Stomach (tissue), 9 donors: ENCODE measurements around the gene MRFAP1L1. TPM values are rescaled to one million over a fixed set of nuclear protein-coding genes. Genes with fewer than 3 reads are reported as not detected.

ENCODE experiments used
- DNase-seq, 2 donors: peaks; one replicate each; pipeline versions ENCODE4 v3.0.0 to v3.0.0-alpha.2; 2013 to 2019
- H3K27ac ChIP-seq, 5 donors: fragments of 200-600 bp in 4 of 5; sonication (generic) in 4 of 5; one replicate each; pipeline ENCODE4 v1.5.1; 2013 to 2019; ENCODE audit warnings: mild to moderate bottlenecking in 1 of 5, moderate library complexity in 1 of 5
- H3K27me3 ChIP-seq, 3 donors: fragments of 200-600 bp; sonication (generic); one replicate each; pipeline ENCODE4 v1.5.1; 2017 to 2019; ENCODE audit warnings: mixed run types in 1 of 3
- H3K36me3 ChIP-seq, 4 donors: fragments of 200-600 bp; sonication (generic); 1 replicate in 3 of 4; 2 replicates in 1 of 4; pipeline ENCODE4 v1.5.1; 2016 to 2019
- H3K4me1 ChIP-seq, 4 donors: fragments of 200-600 bp; sonication (generic); one replicate each; pipeline ENCODE4 v1.5.1; 2016 to 2019
- H3K4me3 ChIP-seq, 4 donors: fragments of 200-600 bp; sonication (generic) in 3 of 4; one replicate each; pipeline ENCODE4 v1.5.1; 2016 to 2019; ENCODE audit warnings: mild to moderate bottlenecking in 1 of 4
- H3K9me3 ChIP-seq, 4 donors: fragments of 200-600 bp; sonication (generic); one replicate each; pipeline ENCODE4 v1.5.1; 2016 to 2019
- CTCF ChIP-seq, 7 experiments: fragments of 450-650 bp in 4 of 7; fragments of 200-600 bp in 3 of 7; sonication (generic) in 3 of 7; IDR thresholded peaks; one replicate each; pipeline ENCODE4 v1.5.1; 2016 to 2019; ENCODE audit warnings: antibody characterized with exemption in 7 of 7, control low read depth in 2 of 7, mild to moderate bottlenecking in 1 of 7
- EP300 ChIP-seq: sonication (generic); formaldehyde crosslinking; IDR thresholded peaks from one replicate; pipeline ENCODE4 v1.6.1; 2017; ENCODE audit warnings: antibody characterized with exemption
- POLR2A ChIP-seq, 4 donors: fragments of 450-650 bp; IDR thresholded peaks; one replicate each; pipeline ENCODE4 v1.6.1; 2016; ENCODE audit warnings: antibody characterized with exemption in 4 of 4, control low read depth in 2 of 4, mild to moderate bottlenecking in 1 of 4, moderate library complexity in 1 of 4
- POLR2AphosphoS5 ChIP-seq, 3 donors: sonication (generic); formaldehyde crosslinking; IDR thresholded peaks; one replicate each; pipeline ENCODE4 v1.6.1; 2016; ENCODE audit warnings: antibody characterized with exemption in 3 of 3
- WGBS, 5 donors: extraction: QIAGEN DNeasy Blood & Tissue Kit in 3 of 5; methylation state at CpG; one replicate each; pipeline versions ENCODE4 v1.1.5 to v1.1.7; 2013 to 2018; 5-methylcytosine and 5-hydroxymethylcytosine counted together
- intact Hi-C: fragments of 100-400 bp; cut with DNase I; formaldehyde crosslinking; loops from one replicate; pipeline ENCODE4 v1.15.1; 2023; ENCODE audit warnings: low total_unique reads
- polyA plus RNA-seq, 3 donors: library from polyadenylated mRNA; stranded (reverse); fragments of 200-250 nt; gene quantifications; one replicate each; pipeline ENCODE4 v1.2.3, GENCODE V29; 2013
- total RNA-seq, 5 donors: library from RNA; depleted of rRNA; stranded (reverse); fragments of >200 nt; gene quantifications; one replicate each; pipeline versions ENCODE4 v1.1.0 to v1.2.3, GENCODE V29; 2014 to 2016
- donor health status: healthy with polysubstance abuse.
- donor health status: Bipolar disorder and iron deficiency.
- donor health status: healthy.

Gene MRFAP1L1
- total and polyA plus RNA-seq, 8 donors, result 2.3 to 61.9 (median 55.9) TPM

DNA sequence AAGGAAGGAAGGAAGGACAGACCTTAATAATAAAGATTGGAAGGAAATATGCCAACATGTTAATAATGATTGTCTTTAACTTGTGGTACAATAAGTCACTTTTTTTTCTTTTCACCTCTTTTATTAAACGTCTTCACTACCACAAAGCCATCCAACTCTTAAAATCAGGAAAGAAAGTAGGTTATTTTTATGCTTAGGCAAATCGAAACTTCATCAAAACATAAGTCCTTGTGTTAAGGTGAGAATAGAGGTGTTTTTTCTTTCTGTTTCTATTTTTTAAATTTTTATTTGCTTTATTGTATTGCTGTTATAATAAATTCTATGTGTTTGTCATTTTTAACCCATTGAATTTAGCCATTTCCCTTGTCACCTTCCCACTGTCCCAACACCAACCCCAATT, 32.8 kb upstream of the MRFAP1L1 start:
- H3K27me3 ChIP-seq, result no peaks in the 10 kb centered on the region
- TF ChIP-seq POLR2A (IDR thresholded peaks at IDR 0.05) (no peak), CTCF (IDR thresholded peaks at IDR 0.05) (no peak), POLR2AphosphoS5 (IDR thresholded peaks at IDR 0.05) (no peak), EP300 (no peak)
- H3K4me3 ChIP-seq, result no peak overlapping the region
- H3K4me1 ChIP-seq, result peaks cover 2 to 16% (median 16%) of the 10 kb centered on the region in 4 donors
- no peak for DNase-seq
- no peak overlapping the region for H3K27ac ChIP-seq
- H3K9me3 ChIP-seq, result no peaks in the 10 kb centered on the region
- no peaks in the 10 kb centered on the region for H3K36me3 ChIP-seq
- intact Hi-C loops, result no loop called here
- WGBS, 5 donors, result 57 to 82% (median 66%) methylated on average over 2 of the region's 2 CpGs

DNA sequence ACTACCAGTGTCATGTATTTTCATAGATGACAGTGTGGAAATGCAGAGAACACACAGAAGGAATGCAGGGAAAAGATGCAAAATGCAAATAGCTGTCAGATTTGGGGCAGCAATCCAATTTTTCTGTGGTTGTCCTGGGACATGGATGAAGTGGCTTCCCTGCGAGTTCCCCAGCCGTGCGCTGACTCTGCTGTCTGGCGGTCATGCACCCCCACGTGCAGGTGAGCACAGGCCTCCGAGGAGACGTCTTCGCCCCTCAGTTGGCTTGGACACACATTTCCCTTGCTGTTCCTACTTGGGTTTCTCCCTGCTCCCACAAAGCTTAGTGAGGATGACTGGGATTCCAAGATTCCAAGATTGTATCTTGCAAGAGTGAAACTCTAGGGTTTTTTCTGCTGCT, 30.7 kb upstream of the MRFAP1L1 start:
- WGBS, 5 donors, result 88 to 94% (median 94%) methylated on average over 8 of the region's 8 CpGs
- no peak for DNase-seq
- no peaks in the 10 kb centered on the region for H3K36me3 ChIP-seq
- H3K4me1 ChIP-seq, result no peaks in the 10 kb centered on the region
- no peak overlapping the region for H3K27ac ChIP-seq
- no peak overlapping the region for H3K4me3 ChIP-seq
- H3K27me3 ChIP-seq, result no peaks in the 10 kb centered on the region
- intact Hi-C loops, result no loop called here
- no peak for TF ChIP-seq POLR2A (IDR thresholded peaks at IDR 0.05)
- TF ChIP-seq EP300, result no peak
- TF ChIP-seq CTCF (IDR thresholded peaks at IDR 0.05), result no peak
- no peak for TF ChIP-seq POLR2AphosphoS5 (IDR thresholded peaks at IDR 0.05)
- H3K9me3 ChIP-seq, result no peaks in the 10 kb centered on the region

DNA sequence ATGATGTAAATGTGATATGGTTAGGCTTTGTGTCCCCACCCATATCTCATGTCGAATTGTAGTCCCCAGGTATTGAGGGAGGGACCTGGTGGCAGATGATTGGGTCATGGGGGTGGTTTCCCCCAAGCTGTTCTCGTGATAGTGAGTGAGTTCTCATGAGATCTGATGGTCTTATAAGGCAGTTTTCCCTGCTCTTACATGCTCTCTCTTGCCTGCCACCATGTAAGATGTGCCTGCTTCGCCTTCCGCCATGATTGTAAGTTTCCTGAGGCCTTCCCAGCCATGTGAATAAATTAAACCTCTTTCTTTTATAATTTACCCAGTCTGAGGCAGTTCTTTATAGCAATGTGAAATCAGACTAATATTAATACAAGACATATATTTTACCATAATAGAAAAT, 30.3 kb upstream of the MRFAP1L1 start:
- no peak for DNase-seq
- H3K4me1 ChIP-seq, result no peaks in the 10 kb centered on the region
- H3K27ac ChIP-seq, result no peak overlapping the region
- TF ChIP-seq POLR2A (IDR thresholded peaks at IDR 0.05) (no peak), EP300 (no peak), POLR2AphosphoS5 (IDR thresholded peaks at IDR 0.05) (no peak), CTCF (IDR thresholded peaks at IDR 0.05) (no peak)
- H3K4me3 ChIP-seq, result no peak overlapping the region
- no peaks in the 10 kb centered on the region for H3K27me3 ChIP-seq
- intact Hi-C loops, result no loop called here
- H3K36me3 ChIP-seq, result no peaks in the 10 kb centered on the region
- WGBS, 5 donors, result 85 to 88% (median 88%) methylated on average over 4 of the region's 4 CpGs
- no peaks in the 10 kb centered on the region for H3K9me3 ChIP-seq

GRCh38 chr4:6734165-6734786, 24.6 kb upstream of the MRFAP1L1 start:
- H3K4me1 ChIP-seq, result peaks cover 12 to 17% (median 13%) of the 10 kb centered on the region in 4 donors
- no peaks in the 10 kb centered on the region for H3K36me3 ChIP-seq
- TF ChIP-seq CTCF (IDR thresholded peaks at IDR 0.05) (no peak), POLR2AphosphoS5 (IDR thresholded peaks at IDR 0.05) (no peak), EP300 (no peak), POLR2A (IDR thresholded peaks at IDR 0.05) (no peak)
- whole genome bisulfite sequencing, 5 donors, result 85 to 89% (median 89%) methylated on average over 16 of the region's 16 CpGs
- no peaks in the 10 kb centered on the region for H3K27me3 ChIP-seq
- no peaks in the 10 kb centered on the region for H3K9me3 ChIP-seq
- H3K4me3 ChIP-seq, result no peak overlapping the region
- H3K27ac ChIP-seq, result peak overlapping the region in 1 of 5 donors; percentile 68
- intact Hi-C loops, result no loop called here
- DNase-seq, result no peak
